ENCODE measurements around the gene N4BP2.

The N4BP2 gene

DNA sequence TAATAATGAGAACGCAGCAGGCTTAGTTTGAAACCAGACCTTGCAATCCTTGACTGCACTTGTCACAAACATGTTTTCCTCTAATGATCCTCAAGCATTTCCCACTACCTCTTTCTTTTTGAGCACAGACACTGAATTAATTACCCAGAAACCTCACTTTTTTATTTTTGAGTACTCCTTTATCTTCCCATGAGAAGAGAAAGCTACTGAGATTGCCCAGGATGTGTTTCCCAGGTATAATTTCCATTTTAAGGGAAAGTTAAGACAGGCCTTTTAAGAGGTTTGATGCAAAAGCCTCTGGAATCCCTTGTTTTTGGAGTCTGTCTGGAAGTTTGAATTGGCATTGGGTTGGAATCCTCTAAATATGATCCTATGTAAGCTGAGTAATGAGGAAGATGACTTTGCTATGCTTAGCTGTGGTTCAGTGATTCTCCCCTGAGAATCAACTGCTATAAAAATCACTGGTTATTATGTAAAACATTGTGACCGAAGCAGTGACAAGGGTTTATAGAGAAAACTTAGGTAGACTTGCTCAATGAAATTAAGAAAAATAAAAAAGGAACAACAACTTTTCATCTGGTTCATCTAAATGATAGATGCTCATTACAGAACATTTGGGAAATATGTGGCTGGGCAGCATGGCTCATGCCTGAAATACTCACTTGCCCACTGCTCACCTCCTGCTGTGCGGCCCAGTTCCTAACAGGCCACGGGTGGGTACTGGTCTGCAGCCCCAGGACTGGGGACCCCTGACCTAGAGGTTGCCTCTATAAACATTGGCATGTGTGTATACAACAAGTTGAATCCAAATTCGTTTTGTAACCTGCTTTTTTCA is 129.4 kb downstream of the N4BP2 start:
- WGBS (ENCODE audit: insufficient coverage), result 100% methylated on average over 1 of the region's 5 CpGs
- CTCF ChIA-PET, result interaction anchor here (0.6 to 3.8 kb wide), 4 partner anchors 9 to 139 kb away, joined by 3 to 10 read pairs (median 4); no protein-coding TSS in a partner anchor
- H3K27ac ChIP-seq (ENCODE audit: insufficient read depth in 1 of 2, low read depth in 1 of 2, low read length in 2 of 2, poor library complexity in 1 of 2, severe bottlenecking in 2 of 2), result no peak overlapping the region

DNA sequence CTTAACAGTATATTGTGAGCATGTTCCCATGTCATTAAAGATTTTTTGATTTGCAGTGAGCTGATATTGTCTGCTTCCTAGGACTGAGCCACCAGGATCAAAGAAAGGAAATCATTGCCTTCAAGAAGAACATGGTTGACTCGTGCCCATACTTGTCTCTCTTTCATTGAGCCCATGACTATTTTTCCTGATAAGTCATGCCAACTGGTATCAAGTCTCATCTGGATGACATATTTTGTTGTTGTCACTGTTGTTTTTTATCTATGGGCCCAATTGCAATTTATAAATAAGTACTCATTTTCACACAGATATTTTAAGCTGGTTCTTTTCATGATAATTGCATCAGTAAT is 130.0 kb downstream of the N4BP2 start:
- no peak overlapping the region for H3K27ac ChIP-seq (ENCODE audit: insufficient read depth in 1 of 2, low read depth in 1 of 2, low read length in 2 of 2, poor library complexity in 1 of 2, severe bottlenecking in 2 of 2)
- no peak for DNase-seq
- H3K4me1 ChIP-seq (ENCODE audit: control extremely low read depth in 1 of 4, control insufficient read depth in 4 of 4, insufficient read depth in 4 of 4, low read length in 3 of 4), result peaks cover 3 to 29% (median 14%) of the 10 kb centered on the region in 4 experiments
- H3K36me3 ChIP-seq (ENCODE audit: control insufficient read depth in 4 of 4, insufficient read depth in 4 of 4, low read length in 3 of 4), result no peaks in the 10 kb centered on the region
- WGBS (ENCODE audit: insufficient coverage), result 89% methylated on average over 1 of the region's 1 CpG
- CTCF ChIA-PET, result interaction anchor here (1.0 to 3.8 kb wide), 3 partner anchors 9 to 123 kb away, joined by 3 to 10 read pairs (median 4); no protein-coding TSS in a partner anchor
- H3K4me3 ChIP-seq (ENCODE audit: control insufficient read depth in 1 of 7, extremely low read depth in 1 of 7, insufficient read depth in 4 of 7, low read depth in 2 of 7, low read length in 6 of 7), result no peak overlapping the region
- no peaks in the 10 kb centered on the region for H3K27me3 ChIP-seq (replicated peaks in 2 of 5; ENCODE audit: control insufficient read depth in 4 of 5, insufficient read depth in 5 of 5, low read length in 4 of 5)
- POLR2A ChIA-PET, result no interaction called here
- no peaks in the 10 kb centered on the region for H3K9me3 ChIP-seq (ENCODE audit: control extremely low read depth in 1 of 5, control insufficient read depth in 4 of 5, insufficient read depth in 2 of 5, low read depth in 1 of 5, low read length in 4 of 5)

More for the DNA sequence above, 129.4 kb downstream of the N4BP2 start:
- POLR2A ChIA-PET, result interaction anchor here (0.6 kb wide), 1 partner anchor 9 kb away, joined by 6 read pairs; no protein-coding TSS in a partner anchor
- DNase-seq, result no peak
- H3K4me3 ChIP-seq (ENCODE audit: control insufficient read depth in 1 of 7, extremely low read depth in 1 of 7, insufficient read depth in 4 of 7, low read depth in 2 of 7, low read length in 6 of 7), result no peak overlapping the region
- H3K9me3 ChIP-seq (ENCODE audit: control extremely low read depth in 1 of 5, control insufficient read depth in 4 of 5, insufficient read depth in 2 of 5, low read depth in 1 of 5, low read length in 4 of 5), result no peaks in the 10 kb centered on the region
- peaks cover 0 to 23% (median 9%) of the 10 kb centered on the region in 4 experiments for H3K4me1 ChIP-seq (ENCODE audit: control extremely low read depth in 1 of 4, control insufficient read depth in 4 of 4, insufficient read depth in 4 of 4, low read length in 3 of 4)
- no peaks in the 10 kb centered on the region for H3K36me3 ChIP-seq (ENCODE audit: control insufficient read depth in 4 of 4, insufficient read depth in 4 of 4, low read length in 3 of 4)
- no peaks in the 10 kb centered on the region for H3K27me3 ChIP-seq (replicated peaks in 2 of 5; ENCODE audit: control insufficient read depth in 4 of 5, insufficient read depth in 5 of 5, low read length in 4 of 5)

DNA sequence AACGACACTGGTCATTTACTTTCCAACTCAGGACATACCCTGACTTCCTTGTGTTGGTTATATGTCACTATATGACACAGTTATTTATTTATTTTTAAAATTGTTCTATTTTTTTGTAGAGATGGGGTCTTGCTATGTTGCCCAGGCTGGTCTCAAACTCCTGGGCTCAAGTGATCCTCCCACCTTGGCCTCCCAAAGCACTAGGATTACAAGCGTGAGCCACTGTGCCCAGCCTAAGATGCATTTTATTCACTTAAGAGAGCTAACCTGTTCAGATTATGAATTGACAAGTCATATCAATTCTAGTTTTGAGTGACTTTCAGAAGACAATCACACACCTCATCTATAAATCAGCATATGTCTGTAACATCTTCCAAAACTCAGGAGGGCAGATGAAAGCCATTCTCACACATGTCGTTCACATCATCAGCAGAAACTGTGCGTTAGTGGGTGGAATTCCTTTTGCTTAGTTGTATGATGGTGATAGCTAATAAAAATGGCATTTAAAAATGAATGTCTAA is 130.8 kb downstream of the N4BP2 start:
- Histone ChIP-seq H3K9me3 (ENCODE audit: control extremely low read depth in 1 of 5, control insufficient read depth in 4 of 5, insufficient read depth in 2 of 5, low read depth in 1 of 5, low read length in 4 of 5) (no peaks in the 10 kb centered on the region), H3K4me3 (ENCODE audit: control insufficient read depth in 1 of 7, extremely low read depth in 1 of 7, insufficient read depth in 4 of 7, low read depth in 2 of 7, low read length in 6 of 7) (no peak overlapping the region), H3K27ac (ENCODE audit: insufficient read depth in 1 of 2, low read depth in 1 of 2, low read length in 2 of 2, poor library complexity in 1 of 2, severe bottlenecking in 2 of 2) (no peak overlapping the region), H3K36me3 (ENCODE audit: control insufficient read depth in 4 of 4, insufficient read depth in 4 of 4, low read length in 3 of 4) (no peaks in the 10 kb centered on the region), H3K4me1 (ENCODE audit: control extremely low read depth in 1 of 4, control insufficient read depth in 4 of 4, insufficient read depth in 4 of 4, low read length in 3 of 4) (peaks cover 10 to 34% (median 21%) of the 10 kb centered on the region in 4 experiments), H3K27me3 (replicated peaks in 2 of 5; ENCODE audit: control insufficient read depth in 4 of 5, insufficient read depth in 5 of 5, low read length in 4 of 5) (no peaks in the 10 kb centered on the region)
- no peak for DNase-seq
- POLR2A ChIA-PET, result no interaction called here
- WGBS (ENCODE audit: insufficient coverage), result 100% methylated on average over 2 of the region's 4 CpGs
- CTCF ChIA-PET, result interaction anchor here (1.5 kb wide), 1 partner anchor 120 kb away, joined by 3 read pairs; no protein-coding TSS in a partner anchor

DNA sequence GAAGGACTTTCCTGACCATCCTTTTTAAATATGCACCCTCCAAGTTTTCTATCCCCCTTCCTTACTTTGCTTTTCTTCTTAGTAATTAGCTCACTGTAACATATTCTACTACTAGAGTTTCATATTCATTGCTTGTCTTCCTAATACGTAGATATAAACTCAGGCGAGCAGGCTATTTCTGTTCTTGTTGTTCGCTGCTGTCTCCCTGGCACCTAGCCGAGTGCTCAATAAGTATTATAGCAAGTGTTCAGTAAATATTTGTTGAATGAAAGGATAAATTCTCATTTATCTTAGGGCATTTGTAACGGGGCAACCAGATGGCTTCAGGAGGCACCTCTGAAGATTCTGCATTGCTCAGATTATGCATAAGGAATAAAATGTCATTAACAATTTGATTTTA is 133.4 kb downstream of the N4BP2 start:
- POLR2A ChIA-PET, result no interaction called here

DNA sequence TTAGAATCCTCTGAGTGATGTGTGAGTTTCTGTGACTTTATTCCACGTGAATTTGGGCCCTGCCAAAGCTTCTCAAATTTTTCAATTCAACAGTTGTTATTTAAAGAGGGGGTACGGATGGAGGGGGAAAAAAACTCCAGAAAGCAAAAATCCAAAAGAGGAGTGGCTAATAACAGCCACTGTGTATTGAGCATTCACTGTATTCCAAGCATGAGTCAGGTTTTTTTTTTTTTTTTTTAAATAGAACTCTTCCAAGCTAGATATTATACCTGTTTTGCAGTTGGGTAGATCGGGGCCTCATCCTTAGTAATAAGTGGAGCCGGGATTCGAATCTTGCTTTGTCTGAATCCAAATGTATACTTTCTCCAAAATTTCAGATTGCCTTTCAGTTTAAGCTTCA is 133.8 kb downstream of the N4BP2 start:
- Histone ChIP-seq H3K4me1 (ENCODE audit: control extremely low read depth in 1 of 4, control insufficient read depth in 4 of 4, insufficient read depth in 4 of 4, low read length in 3 of 4) (peaks cover 21 to 53% (median 44%) of the 10 kb centered on the region in 4 experiments), H3K36me3 (ENCODE audit: control insufficient read depth in 4 of 4, insufficient read depth in 4 of 4, low read length in 3 of 4) (no peaks in the 10 kb centered on the region), H3K9me3 (ENCODE audit: control extremely low read depth in 1 of 5, control insufficient read depth in 4 of 5, insufficient read depth in 2 of 5, low read depth in 1 of 5, low read length in 4 of 5) (no peaks in the 10 kb centered on the region), H3K27me3 (replicated peaks in 2 of 5; ENCODE audit: control insufficient read depth in 4 of 5, insufficient read depth in 5 of 5, low read length in 4 of 5) (no peaks in the 10 kb centered on the region), H3K4me3 (ENCODE audit: control insufficient read depth in 1 of 7, extremely low read depth in 1 of 7, insufficient read depth in 4 of 7, low read depth in 2 of 7, low read length in 6 of 7) (no peak overlapping the region), H3K27ac (ENCODE audit: insufficient read depth in 1 of 2, low read depth in 1 of 2, low read length in 2 of 2, poor library complexity in 1 of 2, severe bottlenecking in 2 of 2) (no peak overlapping the region)
- ChIA-PET POLR2A (interaction anchor here (0.7 kb wide), 1 partner anchor 471 kb away, joined by 3 read pairs; no protein-coding TSS in a partner anchor), CTCF (interaction anchor here (0.6 to 2.5 kb wide), 5 partner anchors 10 to 129 kb away, joined by 3 to 10 read pairs (median 3); no protein-coding TSS in a partner anchor)
- no peak for DNase-seq
- WGBS (ENCODE audit: insufficient coverage), result 80% methylated on average over 1 of the region's 5 CpGs

More for the DNA sequence above, 133.4 kb downstream of the N4BP2 start:
- H3K27ac ChIP-seq (ENCODE audit: insufficient read depth in 1 of 2, low read depth in 1 of 2, low read length in 2 of 2, poor library complexity in 1 of 2, severe bottlenecking in 2 of 2), result no peak overlapping the region
- no peaks in the 10 kb centered on the region for H3K27me3 ChIP-seq (replicated peaks in 2 of 5; ENCODE audit: control insufficient read depth in 4 of 5, insufficient read depth in 5 of 5, low read length in 4 of 5)
- DNase-seq, result no peak
- no peaks in the 10 kb centered on the region for H3K36me3 ChIP-seq (ENCODE audit: control insufficient read depth in 4 of 4, insufficient read depth in 4 of 4, low read length in 3 of 4)
- H3K4me3 ChIP-seq (ENCODE audit: control insufficient read depth in 1 of 7, extremely low read depth in 1 of 7, insufficient read depth in 4 of 7, low read depth in 2 of 7, low read length in 6 of 7), result no peak overlapping the region
- peaks cover 19 to 49% (median 41%) of the 10 kb centered on the region in 4 experiments for H3K4me1 ChIP-seq (ENCODE audit: control extremely low read depth in 1 of 4, control insufficient read depth in 4 of 4, insufficient read depth in 4 of 4, low read length in 3 of 4)
- H3K9me3 ChIP-seq (ENCODE audit: control extremely low read depth in 1 of 5, control insufficient read depth in 4 of 5, insufficient read depth in 2 of 5, low read depth in 1 of 5, low read length in 4 of 5), result no peaks in the 10 kb centered on the region
- CTCF ChIA-PET, result interaction anchor here (0.6 to 2.1 kb wide), 6 partner anchors 19 to 135 kb away, joined by 3 to 4 read pairs (median 3); no protein-coding TSS in a partner anchor
- WGBS (ENCODE audit: insufficient coverage), result 100% methylated on average over 2 of the region's 5 CpGs

DNA sequence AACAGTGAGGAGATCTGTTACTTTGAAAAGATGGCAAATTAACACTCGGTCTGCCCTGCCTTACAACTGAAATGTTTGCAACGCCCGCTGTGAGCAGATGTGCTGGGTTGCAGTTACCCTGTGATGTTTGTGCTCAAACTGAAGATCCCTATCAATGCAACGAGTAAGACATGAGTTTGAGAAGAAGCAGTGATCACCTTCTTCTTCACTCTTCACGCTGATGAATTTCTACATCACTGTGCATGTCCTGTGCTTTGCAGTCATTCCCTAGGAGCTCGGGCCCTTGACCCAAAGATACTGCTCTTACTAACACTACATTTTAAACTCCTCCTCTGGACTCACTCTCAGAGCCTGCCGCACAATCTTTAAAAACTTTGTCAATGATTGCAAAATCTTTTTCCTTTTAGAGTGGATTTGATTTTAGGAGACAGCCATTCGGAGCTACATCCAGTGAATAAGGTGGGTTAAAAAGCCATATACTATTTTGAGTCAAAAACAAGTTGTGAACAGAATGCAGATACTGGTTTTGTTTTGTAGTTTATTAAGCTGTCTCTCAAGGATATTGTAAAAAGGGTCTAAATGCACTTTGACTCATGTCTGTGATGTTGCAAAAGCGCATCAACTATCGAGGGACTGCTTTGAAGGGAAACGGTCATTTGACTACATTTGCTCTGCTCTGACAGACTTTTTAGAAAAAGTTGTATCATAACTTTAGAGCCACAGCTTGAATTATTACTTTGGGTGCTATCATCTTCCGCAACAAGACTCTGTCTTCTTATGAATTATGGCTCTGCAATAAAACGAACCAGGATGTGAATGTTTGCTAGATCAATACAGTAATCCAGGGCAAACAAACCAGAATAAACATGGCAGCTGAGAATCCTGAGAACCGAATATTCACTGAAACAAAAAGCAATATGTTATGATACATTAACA is 134.5 kb downstream of the N4BP2 start:
- peak in 2 of 3 donors; percentile 42 to 61 for DNase-seq
- ChIA-PET POLR2A (interaction anchor here (0.7 to 1.4 kb wide), 3 partner anchors 14 to 470 kb away, joined by 3 to 4 read pairs (median 3); no protein-coding TSS in a partner anchor), CTCF (interaction anchor here (0.6 to 2.5 kb wide), 10 partner anchors 9 to 128 kb away, joined by 3 to 10 read pairs (median 3); no protein-coding TSS in a partner anchor)
- Histone ChIP-seq H3K27ac (ENCODE audit: insufficient read depth in 1 of 2, low read depth in 1 of 2, low read length in 2 of 2, poor library complexity in 1 of 2, severe bottlenecking in 2 of 2) (no peak overlapping the region), H3K9me3 (ENCODE audit: control extremely low read depth in 1 of 5, control insufficient read depth in 4 of 5, insufficient read depth in 2 of 5, low read depth in 1 of 5, low read length in 4 of 5) (no peaks in the 10 kb centered on the region), H3K4me3 (ENCODE audit: control insufficient read depth in 1 of 7, extremely low read depth in 1 of 7, insufficient read depth in 4 of 7, low read depth in 2 of 7, low read length in 6 of 7) (peak overlapping the region in 2 of 7 experiments; percentile 5 to 17), H3K4me1 (ENCODE audit: control extremely low read depth in 1 of 4, control insufficient read depth in 4 of 4, insufficient read depth in 4 of 4, low read length in 3 of 4) (peaks cover 23 to 56% (median 45%) of the 10 kb centered on the region in 4 experiments), H3K36me3 (ENCODE audit: control insufficient read depth in 4 of 4, insufficient read depth in 4 of 4, low read length in 3 of 4) (no peaks in the 10 kb centered on the region), H3K27me3 (replicated peaks in 2 of 5; ENCODE audit: control insufficient read depth in 4 of 5, insufficient read depth in 5 of 5, low read length in 4 of 5) (no peaks in the 10 kb centered on the region)
- 50% methylated on average over 11 of the region's 14 CpGs for WGBS (ENCODE audit: insufficient coverage)
